ENCODE measurements around the gene LRFN3. TPM values are rescaled to one million over a fixed set of nuclear protein-coding genes. Genes with fewer than 3 reads are reported as not detected.

Gene LRFN3
- total RNA-seq, 2 donors from 2014 or later: 4.6 to 10.6 TPM

DNA sequence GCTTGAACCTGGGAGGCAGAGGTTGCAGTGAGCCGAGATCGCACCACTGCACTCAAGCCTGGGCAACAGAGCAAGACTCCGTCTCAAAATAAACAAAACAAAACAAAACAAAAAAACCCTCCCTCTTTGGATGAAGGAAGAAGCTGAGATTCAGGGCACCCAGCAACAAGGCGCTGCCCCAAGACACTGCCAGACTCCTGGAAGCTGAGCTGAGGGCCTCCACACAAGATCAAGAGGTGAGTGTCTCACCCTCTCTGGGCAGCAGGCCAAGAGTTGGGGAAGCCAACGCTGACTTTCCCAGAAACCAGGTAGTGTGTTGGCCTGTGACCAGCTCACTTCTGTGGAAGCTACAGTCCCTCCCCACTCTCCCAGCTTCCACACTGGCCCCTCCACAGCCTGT lies 24.4 kb upstream of the LRFN3 start:
- Mint-ChIP-seq H3K9me3 (no peaks in the 10 kb centered on the region), H3K36me3 (no peaks in the 10 kb centered on the region), H3K4me3 (no peak overlapping the region), H3K27ac (peak overlapping the region; percentile 31 to 64), H3K4me1 (ENCODE audit: low read depth in 2 of 2) (peaks cover 24 to 29% of the 10 kb centered on the region in 2 donors), H3K27me3 (no peaks in the 10 kb centered on the region)
- no peak for ATAC-seq
- no peak for DNase-seq (ENCODE audit: low spot score)

DNA sequence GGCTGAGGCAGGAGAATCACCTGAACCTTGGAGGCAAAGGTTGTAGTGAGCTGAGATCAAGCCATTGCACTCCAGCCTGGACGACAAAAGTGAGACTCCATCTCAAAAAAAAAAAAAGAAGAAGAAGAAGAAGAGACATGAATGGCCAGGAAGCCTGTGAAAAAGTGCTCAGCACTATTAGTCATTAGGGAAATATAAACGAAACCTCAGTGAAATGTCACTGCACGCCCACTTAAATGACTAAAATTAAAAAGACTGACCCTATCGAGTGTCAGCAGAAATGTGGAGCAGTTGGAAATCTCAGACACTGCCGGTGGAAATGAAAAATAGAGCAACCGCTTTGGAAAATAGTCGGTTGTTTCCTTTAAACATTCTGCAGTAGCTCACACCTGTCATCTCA lies 22.6 kb upstream of the LRFN3 start:
- Mint-ChIP-seq H3K4me1 (ENCODE audit: low read depth in 2 of 2) (peaks cover 10 to 16% of the 10 kb centered on the region in 2 donors), H3K36me3 (no peaks in the 10 kb centered on the region), H3K27ac (no peak overlapping the region), H3K27me3 (no peaks in the 10 kb centered on the region), H3K4me3 (no peak overlapping the region), H3K9me3 (no peaks in the 10 kb centered on the region)
- DNase-seq (ENCODE audit: low spot score) (no peak), ATAC-seq (no peak)

DNA sequence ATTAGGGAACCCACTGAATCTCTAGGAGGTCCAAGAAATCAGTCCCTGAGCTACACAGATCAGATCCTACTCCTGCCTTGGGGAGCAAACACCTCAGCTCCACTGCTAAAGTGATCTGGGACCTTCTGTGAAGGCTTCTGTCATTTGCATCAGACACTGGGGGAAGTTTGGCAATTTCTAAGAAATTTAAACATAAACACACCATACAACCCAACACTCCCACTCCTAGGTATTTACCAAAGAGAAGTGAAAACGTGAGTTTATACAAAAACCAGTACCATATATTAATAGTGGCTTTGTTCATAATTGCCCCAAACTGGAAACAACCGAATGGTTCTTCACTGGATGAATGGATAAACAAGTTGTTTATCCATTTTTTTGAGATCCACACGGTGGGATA lies 20.7 kb upstream of the LRFN3 start:
- Mint-ChIP-seq H3K27ac (no peak overlapping the region), H3K4me1 (ENCODE audit: low read depth in 2 of 2) (peaks cover 0 to 7% of the 10 kb centered on the region in 2 donors), H3K27me3 (no peaks in the 10 kb centered on the region), H3K36me3 (no peaks in the 10 kb centered on the region), H3K9me3 (no peaks in the 10 kb centered on the region), H3K4me3 (no peak overlapping the region)
- DNase-seq (ENCODE audit: low spot score) (no peak), ATAC-seq (no peak)

DNA sequence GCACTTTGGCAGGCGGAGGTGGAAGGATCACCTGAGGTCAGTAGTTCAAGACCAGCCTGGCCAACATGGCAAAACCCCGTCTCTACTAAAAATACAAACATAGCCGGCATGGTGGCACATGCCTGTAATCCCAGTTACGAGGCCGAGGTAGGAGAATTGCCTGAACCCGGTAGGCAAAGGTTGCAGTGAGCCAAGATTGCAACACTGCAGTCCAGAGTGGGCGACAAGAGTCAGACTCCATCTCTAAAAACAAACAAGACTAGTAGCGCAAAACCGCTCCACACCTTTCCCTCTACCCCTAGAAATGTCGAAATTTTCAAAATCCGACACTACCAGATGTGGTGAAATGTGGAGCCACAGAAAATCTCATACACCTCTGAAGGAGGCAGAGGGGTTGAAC lies 16.9 kb upstream of the LRFN3 start:
- Mint-ChIP-seq H3K36me3 (no peaks in the 10 kb centered on the region), H3K27ac (peak overlapping the region in 1 of 2 donors; percentile 58), H3K9me3 (no peaks in the 10 kb centered on the region), H3K4me3 (no peak overlapping the region), H3K27me3 (no peaks in the 10 kb centered on the region), H3K4me1 (ENCODE audit: low read depth in 2 of 2) (peaks cover 0 to 5% of the 10 kb centered on the region in 2 donors)
- no peak for DNase-seq (ENCODE audit: low spot score)
- ATAC-seq: no peak

DNA sequence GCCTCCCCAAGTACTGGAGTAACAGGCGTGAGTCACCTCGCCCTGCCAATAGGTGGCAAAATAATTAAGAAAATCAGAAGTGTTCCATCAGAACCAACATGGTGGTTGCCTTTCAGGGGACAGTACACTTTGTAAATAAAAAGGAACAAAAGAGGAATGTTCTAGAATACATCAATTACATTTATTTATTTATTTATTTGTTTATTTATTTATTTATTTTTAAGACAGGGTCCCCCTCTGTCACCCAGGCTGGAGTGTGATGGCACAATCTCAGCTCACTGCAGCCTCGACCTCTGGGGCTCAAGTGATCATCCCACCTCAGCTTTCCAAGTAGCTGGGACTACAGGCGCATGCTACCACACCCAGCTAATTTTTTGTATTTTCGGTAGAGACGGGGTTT lies 15.2 kb upstream of the LRFN3 start:
- no peak for DNase-seq (ENCODE audit: low spot score)
- Mint-ChIP-seq H3K36me3 (no peaks in the 10 kb centered on the region), H3K4me3 (no peak overlapping the region), H3K27me3 (no peaks in the 10 kb centered on the region), H3K4me1 (ENCODE audit: low read depth in 2 of 2) (peaks cover 0 to 6% of the 10 kb centered on the region in 2 donors), H3K27ac (no peak overlapping the region), H3K9me3 (no peaks in the 10 kb centered on the region)
- no peak for ATAC-seq

DNA sequence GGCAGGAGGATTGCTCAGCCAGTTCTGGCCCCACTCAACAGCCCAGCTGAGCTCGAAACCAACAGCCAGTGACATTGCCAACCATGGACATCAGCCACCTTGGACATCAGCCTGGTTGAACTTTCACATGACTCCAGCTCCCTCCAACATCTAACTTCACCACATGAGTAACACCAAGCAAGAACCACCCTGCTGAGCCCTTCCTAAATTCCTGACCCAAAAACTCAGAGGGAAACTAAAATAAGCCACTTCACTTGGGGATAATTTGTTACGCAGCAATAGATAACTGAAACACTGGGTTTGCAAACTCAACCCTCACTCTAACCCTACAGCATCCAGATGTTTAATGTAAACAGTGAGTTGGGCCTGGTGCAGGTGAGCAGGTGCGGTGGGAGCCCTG lies 10.7 kb upstream of the LRFN3 start:
- Mint-ChIP-seq H3K27me3 (no peaks in the 10 kb centered on the region), H3K36me3 (no peaks in the 10 kb centered on the region), H3K4me1 (ENCODE audit: low read depth in 2 of 2) (peaks cover 20 to 21% of the 10 kb centered on the region in 2 donors), H3K4me3 (no peak overlapping the region), H3K9me3 (no peaks in the 10 kb centered on the region), H3K27ac (peak overlapping the region in 1 of 2 donors; percentile 43)
- ATAC-seq: no peak
- no peak for DNase-seq (ENCODE audit: low spot score)

DNA sequence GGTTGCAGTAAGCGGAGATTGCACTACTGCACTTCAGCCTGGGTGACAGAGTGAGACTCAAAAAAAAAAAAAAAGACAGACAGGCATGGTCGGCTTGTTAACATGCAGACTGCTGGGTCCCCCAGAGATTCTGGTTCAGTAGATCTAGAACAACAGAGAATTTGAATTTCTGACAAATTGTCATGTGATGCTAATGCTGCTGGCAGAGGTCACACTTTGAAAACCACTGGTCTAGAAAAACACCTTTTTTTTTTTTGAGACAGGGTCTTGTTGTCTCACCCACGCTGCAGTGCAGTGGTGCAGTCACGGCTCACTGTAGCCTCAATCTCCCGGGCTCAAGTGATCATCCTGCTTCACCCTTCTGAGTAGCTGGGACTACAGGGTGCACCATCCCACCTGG lies 7.7 kb upstream of the LRFN3 start:
- Mint-ChIP-seq H3K9me3 (no peaks in the 10 kb centered on the region), H3K4me1 (ENCODE audit: low read depth in 2 of 2) (peaks cover 30 to 31% of the 10 kb centered on the region in 2 donors), H3K27ac (peak overlapping the region; percentile 65 to 87), H3K36me3 (no peaks in the 10 kb centered on the region), H3K27me3 (no peaks in the 10 kb centered on the region), H3K4me3 (peak overlapping the region; percentile 6)
- DNase-seq (ENCODE audit: low spot score) (no peak), ATAC-seq (no peak)

DNA sequence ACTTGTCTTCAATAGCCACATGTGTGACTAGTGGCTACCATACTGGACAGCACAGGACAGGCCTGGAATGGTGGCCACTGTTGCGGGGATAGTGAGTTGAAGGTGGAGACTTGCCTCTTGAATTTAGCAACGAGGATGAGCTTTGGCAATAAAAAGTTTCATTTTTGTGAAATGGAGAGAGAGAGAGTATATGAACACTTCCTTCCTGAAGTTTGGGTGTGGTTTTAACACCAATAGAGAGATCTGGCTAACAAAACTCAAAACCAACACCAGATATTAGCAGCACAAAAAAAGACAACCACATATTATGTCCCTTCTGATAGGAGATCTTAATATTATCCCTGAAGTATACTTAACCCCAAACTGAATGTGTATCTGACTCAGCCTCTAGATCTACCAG lies 6.3 kb upstream of the LRFN3 start:
- ATAC-seq: peak in 1 of 2 donors; percentile 1
- Mint-ChIP-seq H3K27ac (peak overlapping the region; percentile 81 to 90), H3K9me3 (no peaks in the 10 kb centered on the region), H3K4me3 (peak overlapping the region; percentile 84), H3K36me3 (no peaks in the 10 kb centered on the region), H3K4me1 (ENCODE audit: low read depth in 2 of 2) (peaks cover 30 to 31% of the 10 kb centered on the region in 2 donors), H3K27me3 (no peaks in the 10 kb centered on the region)
- DNase-seq (ENCODE audit: low spot score): no peak

DNA sequence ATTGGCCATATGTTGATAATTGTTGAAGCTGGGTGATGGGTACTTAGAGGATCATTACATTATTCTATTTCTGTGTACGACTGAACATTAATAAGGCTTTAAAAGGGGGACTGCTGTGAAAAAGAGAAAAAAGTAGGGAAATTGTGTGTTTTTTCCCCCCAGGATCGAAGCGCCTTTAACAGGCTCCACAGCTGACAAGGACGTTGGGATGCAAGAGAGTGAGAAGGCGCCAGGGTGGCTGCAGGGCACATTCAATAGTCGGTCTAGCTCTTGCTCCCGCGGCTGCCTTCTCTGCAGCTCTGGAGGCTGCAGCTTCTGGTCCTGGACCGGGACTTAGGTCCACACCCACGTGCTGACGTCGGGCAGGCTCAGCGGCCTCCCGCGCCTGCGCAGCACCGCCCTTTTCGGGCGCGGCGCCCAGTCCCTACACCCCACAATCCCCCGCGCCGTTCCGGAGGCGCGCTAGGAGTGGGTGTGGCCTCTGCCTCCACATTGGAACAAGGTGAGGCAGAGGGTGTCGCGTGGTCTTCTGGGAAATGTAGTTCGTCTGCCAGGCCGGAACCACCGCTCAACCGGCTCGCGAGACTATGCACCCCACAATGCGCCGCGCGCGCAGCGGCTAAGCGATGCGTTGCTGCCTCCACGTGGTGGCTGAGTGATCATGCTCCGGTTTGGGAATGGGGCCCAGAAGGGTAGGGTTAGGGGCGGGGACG lies 4.9 kb upstream of the LRFN3 start:
- Mint-ChIP-seq H3K36me3 (no peaks in the 10 kb centered on the region), H3K9me3 (no peaks in the 10 kb centered on the region), H3K27me3 (peaks cover 4 to 6% of the 10 kb centered on the region in 2 donors), H3K27ac (peak overlapping the region; percentile 81 to 82), H3K4me3 (peak overlapping the region; percentile 81), H3K4me1 (ENCODE audit: low read depth in 2 of 2) (peaks cover 31 to 39% of the 10 kb centered on the region in 2 donors)
- ATAC-seq: peak; percentile 99 to 100
- peak; percentile 100 for DNase-seq (ENCODE audit: low spot score)

DNA sequence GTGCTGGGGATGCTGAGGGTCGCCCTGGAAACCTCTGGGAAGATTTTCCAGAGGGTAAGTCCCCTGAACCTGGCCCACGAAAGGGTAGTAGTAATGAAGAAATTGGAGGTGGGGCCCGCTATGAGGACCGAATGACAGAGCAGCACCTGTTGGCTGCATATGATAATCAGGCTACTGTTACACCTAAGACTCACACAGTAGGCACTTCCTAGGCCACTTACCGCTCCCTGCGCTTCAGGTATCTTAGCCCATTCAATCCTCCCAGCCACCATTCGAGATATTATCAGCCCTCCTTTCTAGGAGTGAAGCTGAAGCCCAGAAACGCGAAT lies 4.3 kb upstream of the LRFN3 start:
- DNase-seq (ENCODE audit: low spot score) (no peak), ATAC-seq (no peak)
- Mint-ChIP-seq H3K9me3 (no peaks in the 10 kb centered on the region), H3K27ac (peak overlapping the region; percentile 81 to 82), H3K27me3 (peaks cover 4 to 6% of the 10 kb centered on the region in 2 donors), H3K4me3 (peak overlapping the region; percentile 32), H3K4me1 (ENCODE audit: low read depth in 2 of 2) (peaks cover 27 to 34% of the 10 kb centered on the region in 2 donors), H3K36me3 (no peaks in the 10 kb centered on the region)

DNA sequence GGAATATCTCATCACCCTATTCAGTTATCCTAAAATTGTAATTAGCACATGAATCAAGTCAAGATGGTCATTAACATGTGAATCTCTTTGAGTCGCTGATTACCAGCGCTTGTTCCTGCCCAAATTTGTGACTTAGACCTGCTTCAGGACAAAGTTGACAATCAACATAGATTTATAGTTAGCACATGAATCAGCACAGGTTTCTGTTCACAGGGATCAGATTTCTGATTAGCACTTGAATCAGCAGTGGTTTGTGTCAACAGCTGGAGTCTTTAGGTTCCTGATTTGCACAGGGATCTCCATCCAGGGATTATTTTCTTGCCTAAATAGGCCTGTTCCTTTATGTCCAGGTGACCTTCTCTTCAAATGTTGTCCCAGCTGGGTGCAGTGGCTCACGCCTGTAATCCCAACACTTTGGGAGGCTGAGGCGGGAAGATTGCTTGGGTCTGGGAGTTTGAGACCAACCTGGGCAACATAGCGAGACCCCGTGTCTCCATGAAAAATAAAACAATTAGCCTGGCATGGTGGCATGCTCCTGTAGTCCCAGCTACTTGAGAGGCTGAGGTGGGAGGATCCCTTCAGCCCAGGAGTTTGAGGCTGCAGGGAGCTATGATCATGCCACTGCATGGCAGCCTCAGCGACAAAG lies 3.8 kb upstream of the LRFN3 start:
- H3K4me3 Mint-ChIP-seq: peak overlapping the region; percentile 32
- peaks cover 24 to 33% of the 10 kb centered on the region in 2 donors for H3K4me1 Mint-ChIP-seq (ENCODE audit: low read depth in 2 of 2)
- peaks cover 4 to 6% of the 10 kb centered on the region in 2 donors for H3K27me3 Mint-ChIP-seq
- no peaks in the 10 kb centered on the region for H3K9me3 Mint-ChIP-seq
- DNase-seq (ENCODE audit: low spot score): no peak
- H3K27ac Mint-ChIP-seq: peak overlapping the region in 1 of 2 donors; percentile 81
- no peaks in the 10 kb centered on the region for H3K36me3 Mint-ChIP-seq
- ATAC-seq: no peak

DNA sequence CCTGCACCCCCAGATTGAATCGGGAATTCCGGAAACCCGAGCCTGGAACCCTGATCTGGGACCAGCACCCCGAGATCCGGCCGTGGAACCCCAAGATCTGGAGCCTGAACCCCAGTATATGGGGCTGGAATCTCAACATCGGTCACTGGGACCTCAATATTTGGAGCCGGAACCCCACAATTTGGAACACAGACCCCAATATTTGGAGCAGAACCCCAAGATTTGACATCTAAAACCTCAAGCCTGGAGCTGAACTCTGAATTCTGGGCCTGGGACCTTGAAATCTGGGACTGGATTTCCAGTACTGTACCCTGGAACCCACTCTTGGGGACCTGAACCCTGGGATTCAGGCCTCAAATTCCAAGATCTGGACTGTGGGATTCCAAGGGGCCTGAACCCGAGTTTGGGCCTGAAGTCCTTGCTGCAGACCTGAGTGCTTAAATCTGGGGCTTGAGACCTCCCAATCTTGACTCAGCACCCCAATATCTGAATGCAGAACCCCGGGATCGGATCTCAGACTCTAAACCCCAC lies 629 bp downstream of the LRFN3 start:
- ATAC-seq (no peak), DNase-seq (ENCODE audit: low spot score) (no peak)
- no peaks in the 10 kb centered on the region for H3K36me3 Mint-ChIP-seq
- H3K27me3 Mint-ChIP-seq: peaks cover 6 to 13% of the 10 kb centered on the region in 2 donors
- no peaks in the 10 kb centered on the region for H3K9me3 Mint-ChIP-seq
- no peak overlapping the region for H3K27ac Mint-ChIP-seq
- H3K4me1 Mint-ChIP-seq (ENCODE audit: low read depth in 2 of 2): peaks cover 17 to 27% of the 10 kb centered on the region in 2 donors
- peak overlapping the region; percentile 87 for H3K4me3 Mint-ChIP-seq

DNA sequence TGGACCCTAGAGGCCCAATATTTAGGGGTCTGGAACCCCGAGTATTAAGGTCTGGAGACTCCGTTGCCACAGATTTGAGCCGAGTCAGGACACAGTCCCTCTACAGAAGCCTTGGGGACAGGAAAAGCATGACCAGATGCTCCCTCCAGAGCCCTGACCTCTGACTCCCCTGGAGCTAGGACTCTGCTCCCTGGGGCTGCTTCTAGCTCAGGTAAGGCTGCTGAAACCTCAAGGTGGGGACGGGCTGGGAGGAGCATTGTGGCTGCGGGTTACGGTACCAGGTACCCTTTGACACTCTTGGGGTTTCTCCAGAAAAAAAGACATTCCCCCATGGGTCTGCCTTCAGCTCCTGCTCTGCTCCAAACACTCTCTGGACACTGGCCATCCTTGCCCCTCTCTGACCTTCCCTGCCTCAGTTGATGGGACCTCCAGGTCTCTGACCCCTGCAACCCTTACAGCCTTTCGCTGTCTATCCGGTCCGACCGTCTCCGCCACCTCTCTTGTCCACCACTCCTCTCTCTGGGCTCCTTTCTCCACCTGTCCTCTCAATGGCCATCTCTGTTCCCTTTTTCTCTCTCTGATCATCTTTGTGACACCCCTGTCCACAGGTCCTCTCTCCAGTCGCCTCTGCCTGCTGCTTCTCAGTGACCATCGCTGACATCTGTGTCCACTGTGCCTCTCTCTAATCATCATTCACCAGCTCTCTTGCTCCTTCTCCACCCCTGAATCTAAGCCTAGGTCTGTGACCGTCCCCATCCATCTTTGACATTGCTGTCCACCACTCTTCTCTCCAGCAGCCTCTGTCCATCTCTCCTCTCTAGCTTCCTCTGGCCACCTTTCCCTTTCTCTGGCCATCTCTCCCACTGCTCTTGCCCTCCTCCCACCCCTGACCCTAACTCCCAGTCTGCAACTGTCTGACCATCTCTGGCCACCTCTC lies 1.4 kb downstream of the LRFN3 start:
- H3K27me3 Mint-ChIP-seq: peaks cover 6 to 13% of the 10 kb centered on the region in 2 donors
- ATAC-seq (no peak), DNase-seq (ENCODE audit: low spot score) (no peak)
- no peaks in the 10 kb centered on the region for H3K9me3 Mint-ChIP-seq
- no peaks in the 10 kb centered on the region for H3K36me3 Mint-ChIP-seq
- H3K4me1 Mint-ChIP-seq (ENCODE audit: low read depth in 2 of 2): peaks cover 17 to 23% of the 10 kb centered on the region in 2 donors
- peak overlapping the region; percentile 87 for H3K4me3 Mint-ChIP-seq
- H3K27ac Mint-ChIP-seq: peak overlapping the region in 1 of 2 donors; percentile 20
